ENCODE data around the gene ERLIN1.
A peak's percentile ranks its signal among the peaks of the same experiment; 100 is the strongest.

ERLIN1 gene

GRCh38 chr10:100157156-100157555 is 28.7 kb downstream of the ERLIN1 start:
- no peak for TF ChIP-seq GATA2 (IDR thresholded peaks at IDR 0.05; ENCODE audit: low read depth, low read length)
- no peak for TF ChIP-seq GATA3 (IDR thresholded peaks at IDR 0.05; ENCODE audit: low read depth, low read length)

- TF ChIP-seq GATA3 (IDR thresholded peaks at IDR 0.05; ENCODE audit: low read depth, low read length) (no peak), GATA2 (IDR thresholded peaks at IDR 0.05; ENCODE audit: low read depth, low read length) (no peak)
These were observed 29.9 kb downstream of the ERLIN1 start for GRCh38 chr10:100155936-100156335.

- TF ChIP-seq GATA3 (IDR thresholded peaks at IDR 0.05; ENCODE audit: low read depth, low read length) (no peak), GATA2 (IDR thresholded peaks at IDR 0.05; ENCODE audit: low read depth, low read length) (no peak)
These were observed 31.2 kb downstream of the ERLIN1 start for GRCh38 chr10:100154666-100155065.

GRCh38 chr10:100153239-100153825 is 32.5 kb downstream of the ERLIN1 start:
- TF ChIP-seq GATA3 (IDR thresholded peaks at IDR 0.05; ENCODE audit: low read depth, low read length) (peak; percentile 95), GATA2 (IDR thresholded peaks at IDR 0.05; ENCODE audit: low read depth, low read length) (peak; percentile 97)

- TF ChIP-seq GATA3 (IDR thresholded peaks at IDR 0.05; ENCODE audit: low read depth, low read length) (no peak), GATA2 (IDR thresholded peaks at IDR 0.05; ENCODE audit: low read depth, low read length) (no peak)
These were observed 34.0 kb downstream of the ERLIN1 start for GRCh38 chr10:100151723-100152300.

GRCh38 chr10:100148353-100149211 is 37.2 kb downstream of the ERLIN1 start:
- TF ChIP-seq GATA3 (IDR thresholded peaks at IDR 0.05; ENCODE audit: low read depth, low read length) (no peak), GATA2 (IDR thresholded peaks at IDR 0.05; ENCODE audit: low read depth, low read length) (no peak)

- 0 out of 2 replicates have a peak, but pooled peaks have one; percentile 21 for TF ChIP-seq GATA2 (IDR thresholded peaks at IDR 0.05; ENCODE audit: low read depth, low read length)
- TF ChIP-seq GATA3 (IDR thresholded peaks at IDR 0.05; ENCODE audit: low read depth, low read length): no peak
These were observed 38.8 kb downstream of the ERLIN1 start for GRCh38 chr10:100146875-100147650.

GRCh38 chr10:100146398-100146797 is 39.4 kb downstream of the ERLIN1 start:
- no peak for TF ChIP-seq GATA2 (IDR thresholded peaks at IDR 0.05; ENCODE audit: low read depth, low read length)
- TF ChIP-seq GATA3 (IDR thresholded peaks at IDR 0.05; ENCODE audit: low read depth, low read length): no peak

GRCh38 chr10:100143756-100144155 is 42.1 kb downstream of the ERLIN1 start:
- no peak for TF ChIP-seq GATA2 (IDR thresholded peaks at IDR 0.05; ENCODE audit: low read depth, low read length)
- no peak for TF ChIP-seq GATA3 (IDR thresholded peaks at IDR 0.05; ENCODE audit: low read depth, low read length)

- TF ChIP-seq GATA2 (IDR thresholded peaks at IDR 0.05; ENCODE audit: low read depth, low read length) (no peak), GATA3 (IDR thresholded peaks at IDR 0.05; ENCODE audit: low read depth, low read length) (no peak)
These were observed 44.3 kb downstream of the ERLIN1 start for GRCh38 chr10:100141446-100142087.

GRCh38 chr10:100140070-100140469 is 45.8 kb downstream of the ERLIN1 start:
- TF ChIP-seq GATA3 (IDR thresholded peaks at IDR 0.05; ENCODE audit: low read depth, low read length): peak; percentile 87
- TF ChIP-seq GATA2 (IDR thresholded peaks at IDR 0.05; ENCODE audit: low read depth, low read length): peak; percentile 97

GRCh38 chr10:100138921-100139496 is 46.8 kb downstream of the ERLIN1 start:
- TF ChIP-seq GATA3 (IDR thresholded peaks at IDR 0.05; ENCODE audit: low read depth, low read length) (no peak), GATA2 (IDR thresholded peaks at IDR 0.05; ENCODE audit: low read depth, low read length) (no peak)

- TF ChIP-seq GATA2 (IDR thresholded peaks at IDR 0.05; ENCODE audit: low read depth, low read length) (no peak), GATA3 (IDR thresholded peaks at IDR 0.05; ENCODE audit: low read depth, low read length) (no peak)
These were observed 50.3 kb downstream of the ERLIN1 start for GRCh38 chr10:100135486-100135885.
